Left lung (tissue), 10 donors: ENCODE results near the gene ASB6. TPM values are rescaled to one million over a fixed set of nuclear protein-coding genes. Genes with fewer than 3 reads are reported as not detected.

Source experiments
- ATAC-seq: fragments of 200-7000 bp; cut with Tn5 transposase; one replicate; pipeline ENCODE4 v1.9.1; 2020; ENCODE audit warnings: moderate library complexity
- DNase-seq, 4 donors: peaks; one replicate each; pipeline ENCODE4 v3.0.0-alpha.2; 2013 to 2020
- H3K27ac ChIP-seq, 2 donors: fragments of 200-600 bp; sonication (generic) in 1 of 2; one replicate each; pipeline versions ENCODE4 v1.5.0 to v1.8.0; 2020 to 2021
- H3K27me3 ChIP-seq, 2 donors: fragments of 200-600 bp; sonication (generic) in 1 of 2; one replicate each; pipeline versions ENCODE4 v1.5.0 to v1.8.0; 2020 to 2021
- H3K36me3 ChIP-seq, 2 donors: fragments of 200-600 bp; sonication (generic) in 1 of 2; one replicate each; pipeline versions ENCODE4 v1.5.0 to v1.8.0; 2020 to 2021
- H3K4me1 ChIP-seq, 2 donors: fragments of 200-600 bp; one replicate each; pipeline ENCODE4 v1.8.0; 2021
- H3K4me3 ChIP-seq, 2 donors: fragments of 200-600 bp; sonication (generic) in 1 of 2; one replicate each; pipeline versions ENCODE4 v1.5.0 to v1.8.0; 2020 to 2021; ENCODE audit warnings: mild to moderate bottlenecking in 1 of 2
- H3K9me3 ChIP-seq, 2 donors: fragments of 200-600 bp; sonication (generic) in 1 of 2; one replicate each; pipeline versions ENCODE4 v1.5.0 to v1.8.0; 2020 to 2021
- CTCF ChIP-seq, 2 donors: fragments of 200-600 bp; sonication (generic) in 1 of 2; IDR thresholded peaks; one replicate each; pipeline versions ENCODE4 v1.5.0 to v1.8.0; 2021; ENCODE audit warnings: antibody characterized with exemption in 2 of 2
- intact Hi-C, 2 donors: fragments of 100-400 bp; cut with DNase I; formaldehyde crosslinking; loops; one replicate each; pipeline versions ENCODE4 v1.11.2 to v1.14.2; 2022
- polyA plus RNA-seq, 6 donors: library from polyadenylated mRNA; unstranded; fragments of 120-200 nt; gene quantifications; one replicate each; pipeline ENCODE4 v1.2.1, GENCODE V29; 2013; ENCODE audit not compliant: insufficient read length in 6 of 6
- total RNA-seq, 2 donors: library from RNA; stranded (reverse); fragmentation: NEBNext Ultra II Directional; extraction: Animal tissue kit (Norgen Biotek cat#: 25700); gene quantifications; one replicate each; pipeline ENCODE4 v1.2.1, GENCODE V29; 2021
- donor health status: DM: no; HTN: yes; CAD: no.
- donor health status: DM: no; HTN: no; CAD: no.

The ASB6 gene
- total and polyA plus RNA-seq, 8 donors, result 14.0 to 18.0 (median 15.7) TPM

- ATAC-seq (no peak), DNase-seq (no peak)
- Histone ChIP-seq H3K27ac (no peak overlapping the region), H3K4me3 (no peak overlapping the region), H3K9me3 (no peaks in the 10 kb centered on the region), H3K4me1 (no peaks in the 10 kb centered on the region), H3K36me3 (no peaks in the 10 kb centered on the region), H3K27me3 (peaks cover 0 to 12% of the 10 kb centered on the region in 2 donors)
- no peak for TF ChIP-seq CTCF (IDR thresholded peaks at IDR 0.05)
- intact Hi-C loops, result no loop called here
These were observed 43.9 kb upstream of the ASB6 start for GRCh38 chr9:129685933-129686259.

DNA sequence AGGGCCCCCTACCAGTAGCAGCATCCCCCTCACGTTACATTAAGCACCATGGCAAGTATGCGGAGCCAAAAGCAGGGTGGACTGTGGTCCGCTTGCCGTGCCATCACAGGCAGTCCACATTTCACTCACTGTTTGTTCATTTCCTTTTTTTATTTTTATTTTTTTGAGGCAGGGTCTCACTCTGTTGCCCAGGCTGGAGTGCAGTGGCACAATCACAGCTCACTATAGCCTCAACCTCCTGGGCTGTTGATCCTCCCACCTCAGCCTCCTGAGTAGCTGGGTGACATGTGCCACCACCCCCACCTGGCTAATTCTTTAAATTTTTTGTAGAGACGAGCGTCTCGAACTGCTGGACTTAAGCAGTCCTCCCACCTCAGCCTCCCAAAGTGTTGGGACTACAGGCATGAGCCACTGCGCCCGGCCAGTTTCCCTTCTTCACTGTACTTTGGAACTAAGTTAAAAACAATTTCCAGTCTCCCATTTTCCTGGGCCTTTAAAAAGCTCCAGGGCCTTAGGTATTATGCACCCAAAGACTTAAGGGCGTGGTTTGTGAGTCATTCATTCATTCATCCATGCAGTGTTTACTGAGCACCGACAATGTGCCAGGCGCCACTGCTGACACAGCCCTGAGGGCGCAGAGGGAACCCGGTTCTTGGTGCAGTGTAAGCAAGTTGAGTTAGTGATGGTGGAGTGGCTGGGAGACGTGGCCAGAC lies 43.4 kb upstream of the ASB6 start:
- no peaks in the 10 kb centered on the region for H3K4me1 ChIP-seq
- ATAC-seq (no peak), DNase-seq (no peak)
- intact Hi-C loops, result no loop called here
- no peak overlapping the region for H3K27ac ChIP-seq
- H3K4me3 ChIP-seq, result no peak overlapping the region
- peaks cover 0 to 15% of the 10 kb centered on the region in 2 donors for H3K27me3 ChIP-seq
- H3K9me3 ChIP-seq, result no peaks in the 10 kb centered on the region
- TF ChIP-seq CTCF (IDR thresholded peaks at IDR 0.05), result no peak
- H3K36me3 ChIP-seq, result no peaks in the 10 kb centered on the region

DNA sequence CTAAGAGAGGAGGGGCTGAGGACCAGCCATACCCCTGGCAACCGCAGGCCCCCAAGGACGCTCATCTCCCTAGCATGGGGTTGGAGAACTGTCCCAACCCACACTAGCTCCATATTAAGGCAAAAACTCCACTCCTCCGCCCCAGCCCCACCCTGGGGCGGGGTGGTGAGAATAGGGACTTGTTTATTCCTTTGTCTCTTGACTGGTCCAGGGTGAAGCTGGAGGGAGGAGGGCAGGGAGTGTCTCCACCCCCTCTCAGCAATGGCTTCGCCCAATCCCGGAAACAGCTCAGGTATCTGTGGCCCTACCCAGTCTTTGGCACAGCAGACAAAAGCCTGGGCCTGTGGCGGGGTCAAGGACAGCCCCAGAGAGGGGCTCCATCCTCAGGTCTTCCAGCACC lies 40.4 kb upstream of the ASB6 start:
- no peak for TF ChIP-seq CTCF (IDR thresholded peaks at IDR 0.05)
- H3K9me3 ChIP-seq, result no peaks in the 10 kb centered on the region
- no peaks in the 10 kb centered on the region for H3K36me3 ChIP-seq
- DNase-seq (no peak), ATAC-seq (no peak)
- intact Hi-C loops, result no loop called here
- no peaks in the 10 kb centered on the region for H3K4me1 ChIP-seq
- no peak overlapping the region for H3K27ac ChIP-seq
- peaks cover 0 to 44% of the 10 kb centered on the region in 2 donors for H3K27me3 ChIP-seq
- no peak overlapping the region for H3K4me3 ChIP-seq

- H3K36me3 ChIP-seq, result no peaks in the 10 kb centered on the region
- H3K27me3 ChIP-seq, result peaks cover 0 to 49% of the 10 kb centered on the region in 2 donors
- DNase-seq, result no peak
- ATAC-seq, result no peak
- no peak overlapping the region for H3K4me3 ChIP-seq
- H3K9me3 ChIP-seq, result no peaks in the 10 kb centered on the region
- no peaks in the 10 kb centered on the region for H3K4me1 ChIP-seq
- H3K27ac ChIP-seq, result no peak overlapping the region
- no peak for TF ChIP-seq CTCF (IDR thresholded peaks at IDR 0.05)
- intact Hi-C loops, result no loop called here
These were observed 40.0 kb upstream of the ASB6 start for GRCh38 chr9:129681924-129682323.

DNA sequence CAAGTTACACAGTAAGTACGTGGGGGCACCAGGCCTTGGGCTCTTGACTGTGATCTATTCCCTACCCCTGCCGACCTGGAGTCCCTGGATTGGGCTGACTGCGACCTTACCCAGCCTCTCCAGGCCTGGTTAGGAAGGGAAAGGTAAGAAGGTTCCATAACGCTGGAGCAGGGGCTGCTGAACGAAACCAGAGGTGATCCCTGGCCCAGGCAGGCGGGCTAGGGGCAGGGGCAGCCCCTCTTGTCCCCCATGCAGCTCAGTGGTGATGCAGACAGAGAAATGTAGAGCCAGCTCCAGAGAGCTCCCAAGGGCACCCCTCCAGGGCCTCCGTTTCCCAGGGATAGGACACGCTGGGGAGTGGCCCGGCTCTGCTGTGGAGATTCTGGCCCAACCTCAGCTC lies 37.6 kb upstream of the ASB6 start:
- no peak for ATAC-seq
- no peak overlapping the region for H3K27ac ChIP-seq
- no peak overlapping the region for H3K4me3 ChIP-seq
- H3K9me3 ChIP-seq, result no peaks in the 10 kb centered on the region
- intact Hi-C loops, result no loop called here
- H3K27me3 ChIP-seq, result peaks cover 0 to 73% of the 10 kb centered on the region in 2 donors
- no peaks in the 10 kb centered on the region for H3K4me1 ChIP-seq
- no peak for DNase-seq
- no peaks in the 10 kb centered on the region for H3K36me3 ChIP-seq
- no peak for TF ChIP-seq CTCF (IDR thresholded peaks at IDR 0.05)
